ENCODE measurements around the gene IRF4.

Gene IRF4

DNA sequence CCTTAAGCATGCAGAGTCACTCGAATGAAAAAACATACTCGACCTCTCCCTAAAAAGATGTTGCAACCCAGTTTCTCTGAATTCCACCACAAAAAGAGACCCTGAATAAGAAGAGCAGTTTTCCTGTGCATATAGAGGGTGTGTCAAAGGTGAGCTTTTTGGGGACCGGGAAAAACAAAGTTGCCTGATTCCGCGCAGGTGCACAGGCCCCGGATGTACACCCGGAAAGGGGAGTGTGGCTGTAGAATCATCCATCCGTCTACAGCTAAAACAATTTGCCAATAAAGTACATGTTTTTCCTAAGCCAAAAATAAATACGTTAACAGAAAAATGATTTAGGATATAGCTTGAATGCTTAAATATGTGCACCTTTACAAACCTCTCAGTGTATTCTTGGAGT, 41.2 kb upstream of the IRF4 start:
- no peak overlapping the region for H3K4me3 ChIP-seq (ENCODE audit: low read depth, low read length)
- TF ChIP-seq, protein P1, sequence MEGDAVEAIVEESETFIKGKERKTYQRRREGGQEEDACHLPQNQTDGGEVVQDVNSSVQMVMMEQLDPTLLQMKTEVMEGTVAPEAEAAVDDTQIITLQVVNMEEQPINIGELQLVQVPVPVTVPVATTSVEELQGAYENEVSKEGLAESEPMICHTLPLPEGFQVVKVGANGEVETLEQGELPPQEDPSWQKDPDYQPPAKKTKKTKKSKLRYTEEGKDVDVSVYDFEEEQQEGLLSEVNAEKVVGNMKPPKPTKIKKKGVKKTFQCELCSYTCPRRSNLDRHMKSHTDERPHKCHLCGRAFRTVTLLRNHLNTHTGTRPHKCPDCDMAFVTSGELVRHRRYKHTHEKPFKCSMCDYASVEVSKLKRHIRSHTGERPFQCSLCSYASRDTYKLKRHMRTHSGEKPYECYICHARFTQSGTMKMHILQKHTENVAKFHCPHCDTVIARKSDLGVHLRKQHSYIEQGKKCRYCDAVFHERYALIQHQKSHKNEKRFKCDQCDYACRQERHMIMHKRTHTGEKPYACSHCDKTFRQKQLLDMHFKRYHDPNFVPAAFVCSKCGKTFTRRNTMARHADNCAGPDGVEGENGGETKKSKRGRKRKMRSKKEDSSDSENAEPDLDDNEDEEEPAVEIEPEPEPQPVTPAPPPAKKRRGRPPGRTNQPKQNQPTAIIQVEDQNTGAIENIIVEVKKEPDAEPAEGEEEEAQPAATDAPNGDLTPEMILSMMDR (IDR thresholded peaks at IDR 0.05; ENCODE audit: low read depth, low read length) = no peak

GRCh38 chr6:351011-351866, 40.3 kb upstream of the IRF4 start:
- TF ChIP-seq, protein P1 (IDR thresholded peaks at IDR 0.05; ENCODE audit: low read depth, low read length) = no peak
- H3K4me3 ChIP-seq (ENCODE audit: low read depth, low read length) = no peak overlapping the region

DNA sequence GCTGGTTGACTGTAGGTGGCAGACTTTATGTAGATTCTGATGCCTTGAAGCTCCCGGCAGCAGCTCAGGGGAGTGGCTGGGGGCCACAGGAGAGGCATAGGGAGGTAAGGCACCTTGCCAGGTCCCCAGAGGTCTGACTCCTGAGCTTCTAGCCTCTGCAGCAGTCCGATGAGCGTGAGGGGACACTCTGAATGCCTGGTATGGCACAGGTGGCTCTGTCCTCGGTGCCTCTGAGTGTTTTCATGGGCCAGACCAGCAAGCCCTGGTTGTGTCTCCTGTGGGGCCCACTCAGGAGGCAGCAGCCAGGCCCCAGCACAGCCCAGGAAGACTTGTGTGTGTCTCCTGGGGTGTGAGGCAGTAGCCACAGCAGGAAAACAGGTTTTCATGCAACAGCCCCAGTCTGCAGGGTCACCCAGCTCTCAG, 39.7 kb upstream of the IRF4 start:
- TF ChIP-seq, protein P1 (IDR thresholded peaks at IDR 0.05; ENCODE audit: low read depth, low read length) = no peak
- H3K4me3 ChIP-seq (ENCODE audit: low read depth, low read length) = no peak overlapping the region

DNA sequence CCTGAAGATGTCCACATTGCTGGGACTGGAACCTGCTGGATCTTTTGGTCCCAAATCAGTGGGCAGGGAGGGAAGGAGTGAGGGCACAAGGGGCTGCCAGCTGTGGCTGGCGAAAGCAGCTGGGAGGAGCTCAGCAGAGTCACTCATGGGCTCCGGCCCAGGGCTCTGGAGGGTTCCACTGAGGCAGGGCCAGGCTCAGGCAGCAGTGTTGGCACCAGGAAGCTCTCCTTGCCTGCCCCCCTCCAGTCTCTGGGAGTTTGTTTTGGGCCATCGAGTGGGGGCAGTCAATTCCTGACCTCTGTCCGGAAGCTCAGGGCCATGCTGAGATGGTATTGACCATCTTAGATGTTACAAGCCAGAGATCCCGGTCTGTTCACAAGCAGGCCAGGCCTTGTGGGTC, 39.1 kb upstream of the IRF4 start:
- no peak overlapping the region for H3K4me3 ChIP-seq (ENCODE audit: low read depth, low read length)
- TF ChIP-seq, protein P1 (IDR thresholded peaks at IDR 0.05; ENCODE audit: low read depth, low read length) = no peak

- TF ChIP-seq, protein P1 (IDR thresholded peaks at IDR 0.05; ENCODE audit: low read depth, low read length) = no peak
- H3K4me3 ChIP-seq (ENCODE audit: low read depth, low read length) = no peak overlapping the region
These were observed 38.6 kb upstream of the IRF4 start for GRCh38 chr6:352896-353470.

DNA sequence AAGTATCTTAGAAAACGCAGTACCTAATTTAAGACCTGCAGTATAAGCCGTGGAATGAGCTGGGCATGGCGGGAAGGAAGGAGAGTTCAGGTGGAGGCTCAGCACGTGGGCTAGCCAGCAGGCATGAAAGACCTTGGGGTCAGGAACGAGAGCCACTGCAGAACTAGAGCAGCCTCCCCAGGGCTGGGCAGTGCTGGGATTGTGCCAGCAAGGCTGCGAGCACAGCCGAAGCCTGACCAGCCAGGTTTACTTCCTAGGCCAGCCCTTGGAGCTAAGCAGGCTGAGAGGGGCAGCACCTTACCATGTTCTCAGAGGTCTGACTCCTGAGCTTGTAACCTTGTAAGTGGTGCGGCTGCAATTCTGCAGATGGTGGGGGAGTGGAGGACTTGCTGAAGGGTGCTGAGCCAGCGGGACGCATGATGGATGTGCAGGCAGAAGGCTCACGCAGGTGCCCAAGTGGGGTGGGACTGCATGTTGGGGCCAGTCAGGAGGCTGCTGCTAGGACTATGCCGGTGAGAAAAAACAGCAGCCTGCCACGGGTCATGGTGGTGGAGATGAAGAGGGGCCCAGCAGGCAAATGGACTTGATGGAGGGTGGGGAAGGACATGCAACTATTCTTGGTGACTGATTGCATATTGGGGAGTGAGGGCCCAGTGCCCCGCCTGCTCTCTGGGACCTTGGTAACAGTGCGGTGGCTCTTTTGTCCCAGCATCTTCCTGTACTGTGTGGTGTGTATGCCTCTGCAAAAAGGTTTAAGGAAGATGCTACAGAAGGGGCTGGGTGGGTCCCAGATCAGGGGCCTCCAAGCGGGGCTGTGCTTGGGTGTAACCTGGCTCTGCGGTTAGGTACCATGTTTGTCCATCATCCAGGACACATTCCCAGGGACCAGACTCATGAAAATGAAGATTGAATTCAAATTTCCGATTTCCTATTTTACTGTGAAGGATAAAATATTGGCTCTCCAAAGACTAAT, 37.6 kb upstream of the IRF4 start:
- TF ChIP-seq, protein P1 (IDR thresholded peaks at IDR 0.05; ENCODE audit: low read depth, low read length) = no peak

More for the DNA sequence above, 37.6 kb upstream of the IRF4 start:
- H3K4me3 ChIP-seq (ENCODE audit: low read depth, low read length) = no peak overlapping the region
